GM12878 (cell line): Measurements from ENCODE around the gene KCNAB2. TPM values are rescaled to one million over a fixed set of nuclear protein-coding genes. Genes with fewer than 3 reads are reported as not detected.

Experiments used
- ATAC-seq: fragments of 200-7000 bp; cut with Tn5 transposase; 3 replicates; pipeline ENCODE4 v1.9.1; 2020; ENCODE audit warnings: mild to moderate bottlenecking, moderate library complexity
- BruUV-seq: library from RNA; stranded (reverse); fragments of 400-500 nt; replicated peaks from 2 replicates; lab custom pipeline; 2021; lab: Mats Ljungman, UMichigan
- CTCF ChIA-PET: fragments of 300-600 bp; sonication (Branson Sonifier 250); formaldehyde crosslinking; extraction: SDS; loops from one replicate; lab custom pipeline; 2021; ENCODE audit warnings: inconsistent platforms; lab: Yijun Ruan, JAX
- POLR2A ChIA-PET: fragments of 350-600 bp; formaldehyde crosslinking; extraction: SDS; loops from one replicate; lab custom pipeline; 2021; ENCODE audit warnings: inconsistent platforms; lab: Charles Lee
- RAD21 ChIA-PET: fragments of 300-600 bp; sonication (Branson Sonifier 250); formaldehyde crosslinking; loops from one replicate; lab custom pipeline; 2023; ENCODE audit warnings: antibody characterized with exemption; ENCODE audit not compliant: unreplicated experiment; lab: Charles Lee
- SMC1A ChIA-PET: fragments of 300-600 bp; sonication (Branson Sonifier 250); formaldehyde crosslinking; loops from one replicate; lab custom pipeline; 2023; ENCODE audit not compliant: unreplicated experiment, uncharacterized antibody; lab: Charles Lee
- DNase-seq: peaks from one replicate; pipeline ENCODE4 v3.0.0-alpha.2; 2011; ENCODE audit warnings: low read depth, low spot score
- FAIRE-seq: peaks from 3 replicates; lab custom pipeline; 2011; peaks lifted over from hg19 to GRCh38; lab: Jason Lieb, UNC
- H2AFZ ChIP-seq: 2 replicates; pipeline ENCODE4 v1.6.0; 2011; ENCODE audit warnings: low read depth, low read length, control low read depth; ENCODE audit not compliant: control insufficient read depth
- H3K27ac ChIP-seq: 2 replicates; pipeline ENCODE4 v1.5.1; 2011; ENCODE audit warnings: control low read depth; ENCODE audit not compliant: control insufficient read depth, insufficient read depth
- H3K27me3 ChIP-seq, 2 experiments: replicated peaks in 1 of 2; 2 replicates each; pipeline versions ENCODE4 v1.6.0 to v1.6.1; 2011; ENCODE audit warnings: low read length in 1 of 2; ENCODE audit not compliant: control insufficient read depth in 2 of 2, insufficient read depth in 2 of 2
- H3K36me3 ChIP-seq, 2 experiments: 2 replicates each; pipeline ENCODE4 v1.5.1; 2011; ENCODE audit warnings: low read length in 1 of 2; ENCODE audit not compliant: control insufficient read depth in 2 of 2, insufficient read depth in 2 of 2
- H3K4me1 ChIP-seq: 2 replicates; pipeline ENCODE4 v1.6.1; 2011; ENCODE audit warnings: mild to moderate bottlenecking, low read length, moderate library complexity, mixed read lengths; ENCODE audit not compliant: control insufficient read depth, insufficient read depth
- H3K4me2 ChIP-seq: 2 replicates; pipeline ENCODE4 v1.6.0; 2011; ENCODE audit warnings: control low read depth; ENCODE audit not compliant: control insufficient read depth, insufficient read depth
- H3K4me3 ChIP-seq: fragments of 200-600 bp; sonication (generic); 2 replicates; pipeline ENCODE4 v1.5.1; 2016
- H3K79me2 ChIP-seq: 2 replicates; pipeline ENCODE4 v1.6.0; 2011; ENCODE audit warnings: low read length; ENCODE audit not compliant: control insufficient read depth, insufficient read depth
- H3K9ac ChIP-seq: 2 replicates; pipeline ENCODE4 v1.8.0; 2011; ENCODE audit warnings: low read length, control low read depth, mixed read lengths; ENCODE audit not compliant: control insufficient read depth, insufficient read depth
- H3K9me3 ChIP-seq: replicated peaks from 3 replicates; pipeline ENCODE4 v1.5.1; 2011; ENCODE audit warnings: mild to moderate bottlenecking, low read length; ENCODE audit not compliant: control insufficient read depth, insufficient read depth
- H4K20me1 ChIP-seq: 2 replicates; pipeline ENCODE4 v1.6.0; 2011; ENCODE audit not compliant: control insufficient read depth, insufficient read depth
- ATF7 ChIP-seq: fragments of 450-650 bp; IDR thresholded peaks from 2 replicates; pipeline ENCODE4 v1.6.1; 2016; ENCODE audit warnings: low read depth, mild to moderate bottlenecking
- BHLHE40 ChIP-seq, 2 experiments: fragments of 450-650 bp in 1 of 2; IDR thresholded peaks; 2 replicates each; pipeline ENCODE4 v1.6.1; 2011 to 2017; ENCODE audit warnings: low read depth in 2 of 2, borderline replicate concordance in 1 of 2, improper control_type of control experiment in 1 of 2, low read length in 1 of 2, mild to moderate bottlenecking in 1 of 2
- BMI1 ChIP-seq: fragments of 450-650 bp; IDR thresholded peaks from 2 replicates; pipeline ENCODE4 v1.6.1; 2016; ENCODE audit warnings: mild to moderate bottlenecking, moderate library complexity, borderline replicate concordance
- CEBPZ ChIP-seq: fragments of 150-350 bp; IDR thresholded peaks from 2 replicates; pipeline ENCODE4 v1.6.1; 2016; ENCODE audit warnings: low read depth, low read length
- EZH2 ChIP-seq: IDR thresholded peaks from 2 replicates; pipeline ENCODE4 v1.6.1; 2012; ENCODE audit warnings: low read depth, mild to moderate bottlenecking, control low read depth, inconsistent platforms, low read length, borderline replicate concordance; ENCODE audit not compliant: control insufficient read depth
- HCFC1 ChIP-seq: fragments of 150-350 bp; IDR thresholded peaks from 2 replicates; pipeline ENCODE4 v1.6.1; 2014; ENCODE audit warnings: low read length
- IKZF1 ChIP-seq: fragments of 450-650 bp; conservative IDR thresholded peaks from 2 replicates; pipeline ENCODE4 v1.6.1; 2017; ENCODE audit warnings: antibody characterized with exemption, mild to moderate bottlenecking
- SIX5 ChIP-seq: IDR thresholded peaks from 2 replicates; pipeline ENCODE4 v1.6.1; 2011; ENCODE audit warnings: mild to moderate bottlenecking, low read depth, low read length, moderate library complexity; ENCODE audit not compliant: severe bottlenecking
- SPI1 ChIP-seq: IDR thresholded peaks from 2 replicates; pipeline ENCODE4 v1.6.1; 2011; ENCODE audit warnings: low read depth, mild to moderate bottlenecking, low read length, moderate library complexity, borderline replicate concordance; ENCODE audit not compliant: insufficient read depth
- SRF ChIP-seq, 2 experiments: IDR thresholded peaks; 2 replicates each; pipeline ENCODE4 v1.6.1; 2011; ENCODE audit warnings: low read depth in 2 of 2, low read length in 2 of 2, mild to moderate bottlenecking in 1 of 2, moderate library complexity in 1 of 2
- ZNF217 ChIP-seq: fragments of 450-650 bp; IDR thresholded peaks from 2 replicates; pipeline ENCODE4 v1.6.1; 2017; ENCODE audit warnings: antibody characterized with exemption, mild to moderate bottlenecking
- ZNF384 ChIP-seq: IDR thresholded peaks from 2 replicates; pipeline ENCODE4 v1.6.1; 2012; ENCODE audit warnings: low read depth, mild to moderate bottlenecking, low read length, improper control_type of control experiment, borderline replicate concordance
- WGBS: methylation state at CpG from one replicate; pipeline ENCODE4 v1.1.6; 2016; ENCODE audit warnings: low lambda C conversion rate; ENCODE audit not compliant: insufficient replicate concordance, insufficient coverage; ENCODE audit errors: missing lambda C conversion rate; 5-methylcytosine and 5-hydroxymethylcytosine counted together
- in situ Hi-C: fragments of 300-500 bp; cut with MboI; formaldehyde crosslinking; loops from 9 replicates; pipeline ENCODE4 v1.14.3; 2018; ENCODE audit warnings: mixed read lengths
- intact Hi-C: fragments of 100-400 bp; cut with micrococcal nuclease; formaldehyde crosslinking; loops from one replicate; pipeline ENCODE4 v1.14.2; 2022; ENCODE audit not compliant: unreplicated experiment
- polyA plus RNA-seq, 11 experiments: library from polyadenylated mRNA; depleted of rRNA in 4 of 11; unstranded in 6 of 11; stranded (reverse) in 5 of 11; fragments of >200 nt; fragmentation: Nextera tagmentation in 4 of 11; fragmentation: Illumina TruSeq in 1 of 11; extraction: Ambion mirVana in 4 of 11; extraction: Trizol in 1 of 11; gene quantifications; 1 replicate in 1 of 11; 2 replicates in 10 of 11; pipeline versions ENCODE4 v1.2.1 to v1.2.3, GENCODE V29; 2011 to 2016; ENCODE audit warnings: inconsistent platforms in 2 of 11, missing spikeins in 2 of 11, low read depth in 1 of 11
- total RNA-seq, 4 experiments: library from RNA; depleted of rRNA in 3 of 4; stranded (reverse); fragments of >200 nt in 3 of 4; fragmentation: Illumina TruSeq in 1 of 4; extraction: Trizol in 1 of 4; gene quantifications; 2 replicates each; pipeline versions ENCODE4 v1.2.1 to v1.2.3, GENCODE V29; 2013 to 2021
- TF ChIP-seq, protein P1 (sequence below): IDR thresholded peaks from 2 replicates; pipeline ENCODE4 v1.6.1; 2012; ENCODE audit warnings: low read length, inconsistent platforms
- TF ChIP-seq, protein P2 (sequence below): IDR thresholded peaks from 2 replicates; pipeline ENCODE4 v1.6.1; 2011; ENCODE audit warnings: borderline replicate concordance, low read depth, mild to moderate bottlenecking, moderate library complexity, low read length; ENCODE audit not compliant: insufficient read depth, poor library complexity, severe bottlenecking

The KCNAB2 gene
- total and polyA plus RNA-seq, 10 of the 15 experiments (the other 5 are each of a cell fraction or from before 2014, with no cell fraction given): 2.9 to 123 (median 62.4) TPM

GRCh38 chr1:6010554-6010953 lies 35.1 kb upstream of the KCNAB2 start:
- no peaks in the 10 kb centered on the region for H3K79me2 ChIP-seq
- TF ChIP-seq, protein P1, sequence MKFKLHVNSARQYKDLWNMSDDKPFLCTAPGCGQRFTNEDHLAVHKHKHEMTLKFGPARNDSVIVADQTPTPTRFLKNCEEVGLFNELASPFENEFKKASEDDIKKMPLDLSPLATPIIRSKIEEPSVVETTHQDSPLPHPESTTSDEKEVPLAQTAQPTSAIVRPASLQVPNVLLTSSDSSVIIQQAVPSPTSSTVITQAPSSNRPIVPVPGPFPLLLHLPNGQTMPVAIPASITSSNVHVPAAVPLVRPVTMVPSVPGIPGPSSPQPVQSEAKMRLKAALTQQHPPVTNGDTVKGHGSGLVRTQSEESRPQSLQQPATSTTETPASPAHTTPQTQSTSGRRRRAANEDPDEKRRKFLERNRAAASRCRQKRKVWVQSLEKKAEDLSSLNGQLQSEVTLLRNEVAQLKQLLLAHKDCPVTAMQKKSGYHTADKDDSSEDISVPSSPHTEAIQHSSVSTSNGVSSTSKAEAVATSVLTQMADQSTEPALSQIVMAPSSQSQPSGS: no peak
- TF ChIP-seq EZH2 (no peak), BHLHE40 (IDR thresholded peaks at IDR 0.05; ENCODE audit: borderline replicate concordance in 1 of 2, low read depth in 2 of 2, low read length in 1 of 2) (no peak), CEBPZ (no peak), HCFC1 (no peak), SPI1 (no peak), ZNF384 (no peak), ATF7 (no peak), SIX5 (no peak), ZNF217 (no peak), BMI1 (no peak), SRF (IDR thresholded peaks at IDR 0.05; ENCODE audit: low read depth in 2 of 2, low read length in 2 of 2) (no peak), IKZF1 (no peak)
- TF ChIP-seq, protein P2, sequence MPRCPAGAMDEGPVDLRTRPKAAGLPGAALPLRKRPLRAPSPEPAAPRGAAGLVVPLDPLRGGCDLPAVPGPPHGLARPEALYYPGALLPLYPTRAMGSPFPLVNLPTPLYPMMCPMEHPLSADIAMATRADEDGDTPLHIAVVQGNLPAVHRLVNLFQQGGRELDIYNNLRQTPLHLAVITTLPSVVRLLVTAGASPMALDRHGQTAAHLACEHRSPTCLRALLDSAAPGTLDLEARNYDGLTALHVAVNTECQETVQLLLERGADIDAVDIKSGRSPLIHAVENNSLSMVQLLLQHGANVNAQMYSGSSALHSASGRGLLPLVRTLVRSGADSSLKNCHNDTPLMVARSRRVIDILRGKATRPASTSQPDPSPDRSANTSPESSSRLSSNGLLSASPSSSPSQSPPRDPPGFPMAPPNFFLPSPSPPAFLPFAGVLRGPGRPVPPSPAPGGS: no peak
- ChIA-PET POLR2A (no interaction called here), RAD21 (no interaction called here), SMC1A (no interaction called here), CTCF (interaction anchor here (0.5 to 1.1 kb wide), 2 partner anchors 17 to 24 kb away, joined by 3 read pairs; no protein-coding TSS in a partner anchor)
- H3K4me1 ChIP-seq: peaks cover 5% of the 10 kb centered on the region; the same call in 1 of the 2 replicates
- intact Hi-C loops (no loop called here), in situ Hi-C loops (no loop called here)
- H2AFZ ChIP-seq: no peak overlapping the region
- H3K4me2 ChIP-seq: no peak overlapping the region
- BruUV-seq: no TSS peak
- no peaks in the 10 kb centered on the region for H4K20me1 ChIP-seq
- H3K36me3 ChIP-seq: no peaks in the 10 kb centered on the region; a peak in 1 of 4 replicates
- H3K9me3 ChIP-seq: no peaks in the 10 kb centered on the region
- H3K9ac ChIP-seq: no peak overlapping the region
- DNase-seq: no peak
- no peaks in the 10 kb centered on the region for H3K27me3 ChIP-seq
- no peak overlapping the region for H3K4me3 ChIP-seq
- no peak for FAIRE-seq
- 98% methylated on average over 10 of the region's 10 CpGs for WGBS
- no peak for ATAC-seq
- no peak overlapping the region for H3K27ac ChIP-seq
